Neuronal stem cell (in vitro differentiated cells): ENCODE data around the gene WWP2.

Experiments used
- DNase-seq: peaks from one replicate; pipeline ENCODE4 v3.0.0-alpha.2; 2013; ENCODE audit warnings: low spot score
- H2AFZ ChIP-seq: one replicate; pipeline ENCODE4 v1.6.1; 2013; ENCODE audit warnings: mild to moderate bottlenecking, low read length, inconsistent platforms
- H2AK5ac ChIP-seq: 2 replicates; pipeline ENCODE4 v1.6.1; 2013; ENCODE audit warnings: low read depth, mild to moderate bottlenecking, inconsistent platforms, low read length, moderate library complexity, mixed read lengths
- H2BK120ac ChIP-seq: 2 replicates; pipeline ENCODE4 v1.6.1; 2013; ENCODE audit warnings: low read depth, mild to moderate bottlenecking, inconsistent platforms, low read length, moderate library complexity, mixed read lengths
- H2BK12ac ChIP-seq: one replicate; pipeline ENCODE4 v1.6.1; 2013; ENCODE audit warnings: low read length, inconsistent platforms
- H2BK15ac ChIP-seq: 2 replicates; pipeline ENCODE4 v1.6.1; 2013; ENCODE audit warnings: mild to moderate bottlenecking, low read length, inconsistent platforms, mixed read lengths
- H2BK5ac ChIP-seq: one replicate; pipeline ENCODE4 v1.6.1; 2013; ENCODE audit warnings: inconsistent platforms, mild to moderate bottlenecking, low read length, moderate library complexity
- H3K14ac ChIP-seq: one replicate; pipeline ENCODE4 v1.6.1; 2013; ENCODE audit warnings: low read length, inconsistent platforms
- H3K18ac ChIP-seq: 2 replicates; pipeline ENCODE4 v1.6.1; 2013; ENCODE audit warnings: low read length, inconsistent platforms
- H3K23ac ChIP-seq: 2 replicates; pipeline ENCODE4 v1.6.1; 2013; ENCODE audit warnings: low read depth, mild to moderate bottlenecking, mixed read lengths, low read length, inconsistent platforms; ENCODE audit not compliant: poor library complexity
- H3K27ac ChIP-seq: replicated peaks from 3 replicates; pipeline ENCODE4 v1.5.1; 2013; ENCODE audit warnings: low read length, inconsistent platforms
- H3K27me3 ChIP-seq, 3 experiments: 2 replicates each; pipeline ENCODE4 v1.6.1; 2013; ENCODE audit warnings: low read length in 3 of 3, mild to moderate bottlenecking in 2 of 3, inconsistent platforms in 1 of 3, low read depth in 1 of 3, mixed read lengths in 1 of 3, moderate library complexity in 1 of 3; ENCODE audit not compliant: control insufficient read depth in 3 of 3, insufficient read depth in 3 of 3
- H3K36me3 ChIP-seq, 2 donors: replicated peaks in 1 of 2; 2 replicates each; pipeline ENCODE4 v1.6.1; 2013; ENCODE audit warnings: low read length in 2 of 2; ENCODE audit not compliant: control insufficient read depth in 2 of 2, insufficient read depth in 2 of 2
- H3K4ac ChIP-seq: 2 replicates; pipeline ENCODE4 v1.6.1; 2013; ENCODE audit warnings: inconsistent platforms, mild to moderate bottlenecking, low read length, moderate library complexity
- H3K4me1 ChIP-seq, 2 donors: 1 replicate in 1 of 2; 2 replicates in 1 of 2; pipeline ENCODE4 v1.6.1; 2013; ENCODE audit warnings: low read length in 2 of 2, low read depth in 1 of 2; ENCODE audit not compliant: control insufficient read depth in 2 of 2, insufficient read depth in 1 of 2
- H3K4me2 ChIP-seq: one replicate; pipeline ENCODE4 v1.6.1; 2013; ENCODE audit warnings: mild to moderate bottlenecking, low read length, inconsistent platforms; ENCODE audit not compliant: insufficient read depth, poor library complexity, severe bottlenecking
- H3K4me3 ChIP-seq, 2 donors: 2 replicates each; pipeline ENCODE4 v1.5.1; 2013; ENCODE audit warnings: low read length in 2 of 2, mild to moderate bottlenecking in 2 of 2, inconsistent platforms in 1 of 2, moderate library complexity in 1 of 2
- H3K79me1 ChIP-seq: one replicate; pipeline ENCODE4 v1.6.1; 2013; ENCODE audit warnings: low read depth, mild to moderate bottlenecking, inconsistent platforms, low read length, moderate library complexity
- H3K9ac ChIP-seq: one replicate; pipeline ENCODE4 v1.6.1; 2013; ENCODE audit warnings: mild to moderate bottlenecking, low read depth, low read length, inconsistent platforms; ENCODE audit not compliant: poor library complexity
- H3K9me3 ChIP-seq, 2 donors: replicated peaks in 1 of 2; 2 replicates each; pipeline versions ENCODE3 to v1.6.1; 2013; ENCODE audit warnings: low read length in 2 of 2, mild to moderate bottlenecking in 2 of 2, inconsistent platforms in 1 of 2, low read depth in 1 of 2, mixed read lengths in 1 of 2, moderate library complexity in 1 of 2; ENCODE audit not compliant: control insufficient read depth in 2 of 2, insufficient read depth in 1 of 2
- H4K8ac ChIP-seq: one replicate; pipeline ENCODE4 v1.6.1; 2013; ENCODE audit warnings: low read depth, mild to moderate bottlenecking, inconsistent platforms, low read length, moderate library complexity
- H4K91ac ChIP-seq: one replicate; pipeline ENCODE4 v1.6.1; 2013; ENCODE audit warnings: low read length, low read depth, mild to moderate bottlenecking, inconsistent platforms; ENCODE audit not compliant: poor library complexity
- WGBS, 2 donors: extraction: QIAGEN DNeasy Blood & Tissue Kit; methylation state at CpG; one replicate each; pipeline ENCODE4 v1.1.7; 2013; ENCODE audit warnings: missing lambda C conversion rate in 2 of 2, mixed read lengths in 1 of 2; ENCODE audit not compliant: insufficient read length in 2 of 2, insufficient replicate concordance in 1 of 2; ENCODE audit errors: extremely low coverage in 2 of 2; 5-methylcytosine and 5-hydroxymethylcytosine counted together

WWP2 gene

DNA sequence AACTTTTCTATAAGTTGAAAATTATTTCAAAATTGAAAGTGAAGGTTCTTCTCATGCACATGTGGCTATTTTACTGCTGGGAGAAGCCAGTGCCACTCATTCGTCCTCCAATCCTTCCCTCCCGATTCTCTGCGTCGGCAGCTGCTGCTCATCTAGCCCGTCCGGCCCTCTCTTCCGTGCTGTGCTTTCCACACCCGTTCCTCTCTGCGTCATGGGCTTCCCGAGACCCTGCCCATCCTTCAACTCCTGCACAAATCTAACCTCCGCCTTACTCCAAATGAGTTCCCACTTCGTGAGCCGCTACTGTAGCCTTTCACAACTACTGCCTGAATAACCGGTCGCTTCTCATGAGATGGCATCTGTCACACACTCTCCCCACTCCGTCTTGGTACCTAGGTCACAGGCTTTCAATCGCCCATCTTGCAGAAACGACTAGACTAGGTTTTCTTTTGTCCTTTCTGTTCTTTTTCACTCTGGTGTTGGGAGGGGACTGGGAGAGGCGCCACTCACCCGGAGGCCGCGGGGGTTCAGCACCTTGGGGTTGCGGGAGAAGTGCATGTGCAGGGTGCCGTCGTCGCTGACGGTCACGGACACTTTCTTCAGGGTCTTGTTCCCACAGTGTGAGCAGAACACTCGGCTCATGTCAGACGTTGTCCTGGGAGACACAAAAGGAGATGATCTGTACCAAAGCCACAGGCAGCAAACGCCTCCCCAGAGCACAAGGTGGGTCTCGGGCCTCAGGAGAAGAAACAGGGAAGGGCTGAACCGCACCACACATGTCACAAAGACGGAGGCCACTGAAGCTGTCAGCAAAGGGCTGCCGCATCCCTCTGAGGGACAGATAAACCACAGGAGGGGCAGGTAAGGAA, 17.5 kb upstream of the WWP2 start:
- no peak overlapping the region for H2AFZ ChIP-seq
- H3K27me3 ChIP-seq, result no peaks in the 10 kb centered on the region
- H3K4me2 ChIP-seq, result no peak overlapping the region
- no peak overlapping the region for H2BK15ac ChIP-seq
- peaks cover 2% of the 10 kb centered on the region for H3K79me1 ChIP-seq
- H3K23ac ChIP-seq, result no peak overlapping the region
- no peak overlapping the region for H3K4ac ChIP-seq
- H3K4me1 ChIP-seq, result no peaks in the 10 kb centered on the region
- H3K36me3 ChIP-seq, result peaks cover 69 to 97% of the 10 kb centered on the region in 2 donors
- H2BK120ac ChIP-seq, result no peak overlapping the region
- H2AK5ac ChIP-seq, result no peak overlapping the region
- no peak overlapping the region for H3K27ac ChIP-seq
- no peak overlapping the region for H3K14ac ChIP-seq
- H2BK5ac ChIP-seq, result no peak overlapping the region
- no peak for DNase-seq
- H4K8ac ChIP-seq, result no peak overlapping the region
- H4K91ac ChIP-seq, result no peak overlapping the region
- H3K18ac ChIP-seq, result no peak overlapping the region
- no peaks in the 10 kb centered on the region for H3K9me3 ChIP-seq
- H2BK12ac ChIP-seq, result no peak overlapping the region
- H3K4me3 ChIP-seq, result no peak overlapping the region
- H3K9ac ChIP-seq, result peak overlapping the region; percentile 13
- WGBS, 2 donors, result no CpG with 5 or more reads among the region's 35 CpGs

DNA sequence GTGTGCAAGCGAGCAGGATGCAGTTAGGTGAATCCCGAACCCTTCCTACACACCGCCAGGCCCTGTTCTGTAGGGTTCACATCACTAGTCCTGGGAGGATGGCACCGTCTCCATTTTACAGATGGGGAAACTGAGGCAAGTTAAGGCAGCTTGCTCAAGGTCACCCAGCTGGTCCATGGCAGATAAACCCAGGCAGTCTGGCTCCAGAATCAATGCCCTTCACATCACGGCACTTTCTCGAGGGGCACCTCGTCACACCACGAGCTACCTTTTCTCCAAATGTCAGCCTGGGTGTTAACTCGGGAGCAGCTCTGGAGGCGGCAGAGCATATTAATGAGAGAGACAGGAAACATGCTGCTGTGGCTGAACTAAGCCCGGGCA, 16.9 kb upstream of the WWP2 start:
- no peak overlapping the region for H3K4ac ChIP-seq
- no peaks in the 10 kb centered on the region for H3K4me1 ChIP-seq
- H4K8ac ChIP-seq, result no peak overlapping the region
- no peak overlapping the region for H2BK120ac ChIP-seq
- H3K36me3 ChIP-seq, result peaks cover 67 to 96% of the 10 kb centered on the region in 2 donors
- no peak overlapping the region for H2BK12ac ChIP-seq
- peaks cover 2% of the 10 kb centered on the region for H3K79me1 ChIP-seq
- H3K4me3 ChIP-seq, result no peak overlapping the region
- H2AFZ ChIP-seq, result no peak overlapping the region
- H3K27ac ChIP-seq, result no peak overlapping the region
- H2BK5ac ChIP-seq, result no peak overlapping the region
- H3K4me2 ChIP-seq, result no peak overlapping the region
- peak overlapping the region; percentile 13 for H3K9ac ChIP-seq
- H3K9me3 ChIP-seq, result no peaks in the 10 kb centered on the region
- H4K91ac ChIP-seq, result no peak overlapping the region
- no peak overlapping the region for H2AK5ac ChIP-seq
- H2BK15ac ChIP-seq, result no peak overlapping the region
- H3K18ac ChIP-seq, result no peak overlapping the region
- no peak for DNase-seq
- H3K27me3 ChIP-seq, result no peaks in the 10 kb centered on the region
- H3K14ac ChIP-seq, result no peak overlapping the region
- WGBS, 2 donors, result no CpG with 5 or more reads among the region's 11 CpGs
- no peak overlapping the region for H3K23ac ChIP-seq

DNA sequence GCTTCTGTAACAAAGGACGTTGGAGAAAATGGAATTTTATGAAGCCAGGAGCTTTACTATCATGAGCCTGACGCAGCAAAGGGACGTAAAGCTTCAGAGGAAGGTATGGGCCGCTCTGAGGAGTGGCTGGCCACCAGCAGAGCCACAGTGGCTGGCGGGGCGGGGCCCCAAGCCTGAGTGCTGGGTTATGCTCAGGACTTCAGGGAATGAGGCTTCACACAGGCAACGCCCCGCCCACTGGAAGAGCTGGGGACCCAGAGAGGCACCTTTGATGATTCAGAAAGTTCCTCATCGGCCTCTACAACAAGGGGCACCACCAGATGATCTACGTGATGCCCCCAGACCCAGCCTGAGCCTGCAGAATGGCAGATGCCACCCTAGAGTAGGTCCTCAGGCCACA, 16.2 kb upstream of the WWP2 start:
- H3K36me3 ChIP-seq, result peaks cover 68 to 99% of the 10 kb centered on the region in 2 donors
- no CpG with 5 or more reads among the region's 10 CpGs for WGBS, 2 donors

DNA sequence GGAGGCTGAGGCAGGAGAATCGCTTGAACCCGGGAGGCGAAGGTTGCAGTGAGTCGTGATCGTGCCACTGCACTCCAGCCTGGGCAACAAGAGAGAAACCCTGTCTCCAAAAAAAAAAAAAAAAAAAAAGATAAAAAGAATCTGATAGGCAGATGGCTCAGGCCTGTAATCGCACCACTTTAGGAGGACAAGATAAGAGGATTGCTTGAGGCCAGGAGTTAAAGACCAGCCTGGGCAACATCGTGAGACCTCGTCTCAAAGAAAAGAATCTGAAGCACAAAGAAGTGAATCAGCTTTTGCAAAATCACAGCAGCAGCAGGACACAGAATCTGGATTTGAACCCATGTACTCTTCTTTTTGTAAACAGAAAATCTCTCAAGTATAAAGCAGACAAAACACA, 15.0 kb upstream of the WWP2 start:
- no peak overlapping the region for H3K23ac ChIP-seq
- no peak overlapping the region for H2AFZ ChIP-seq
- no peak overlapping the region for H2BK12ac ChIP-seq
- no peak overlapping the region for H3K27ac ChIP-seq
- H3K27me3 ChIP-seq, result no peaks in the 10 kb centered on the region
- no peak for DNase-seq
- H3K14ac ChIP-seq, result no peak overlapping the region
- H4K8ac ChIP-seq, result no peak overlapping the region
- peaks cover 60 to 99% of the 10 kb centered on the region in 2 donors for H3K36me3 ChIP-seq
- H3K4ac ChIP-seq, result no peak overlapping the region
- H3K9ac ChIP-seq, result no peak overlapping the region
- no peak overlapping the region for H2BK120ac ChIP-seq
- no peak overlapping the region for H2BK5ac ChIP-seq
- WGBS, 2 donors, result no CpG with 5 or more reads among the region's 8 CpGs
- H3K9me3 ChIP-seq, result no peaks in the 10 kb centered on the region
- no peak overlapping the region for H4K91ac ChIP-seq
- H3K4me2 ChIP-seq, result no peak overlapping the region
- H3K79me1 ChIP-seq, result peaks cover 6% of the 10 kb centered on the region
- no peak overlapping the region for H2BK15ac ChIP-seq
- H3K4me3 ChIP-seq, result no peak overlapping the region
- H3K18ac ChIP-seq, result no peak overlapping the region
- H2AK5ac ChIP-seq, result no peak overlapping the region
- H3K4me1 ChIP-seq, result no peaks in the 10 kb centered on the region

More for the DNA sequence above, 16.2 kb upstream of the WWP2 start:
- no peak overlapping the region for H3K27ac ChIP-seq
- H2AFZ ChIP-seq, result no peak overlapping the region
- no peaks in the 10 kb centered on the region for H3K9me3 ChIP-seq
- H2AK5ac ChIP-seq, result no peak overlapping the region
- DNase-seq, result no peak
- H3K18ac ChIP-seq, result no peak overlapping the region
- H2BK12ac ChIP-seq, result no peak overlapping the region
- H2BK15ac ChIP-seq, result no peak overlapping the region
- no peak overlapping the region for H3K4me3 ChIP-seq
- H3K23ac ChIP-seq, result peak overlapping the region; percentile 48
- H3K4ac ChIP-seq, result no peak overlapping the region
- H3K79me1 ChIP-seq, result peaks cover 3% of the 10 kb centered on the region
- H2BK120ac ChIP-seq, result no peak overlapping the region
- no peak overlapping the region for H3K4me2 ChIP-seq
- H2BK5ac ChIP-seq, result no peak overlapping the region
- H3K9ac ChIP-seq, result no peak overlapping the region
- H3K27me3 ChIP-seq, result no peaks in the 10 kb centered on the region
- no peaks in the 10 kb centered on the region for H3K4me1 ChIP-seq
- H4K8ac ChIP-seq, result no peak overlapping the region
- no peak overlapping the region for H3K14ac ChIP-seq
- H4K91ac ChIP-seq, result no peak overlapping the region
